Measurements from ENCODE around the gene FAM3B.

FAM3B gene

GRCh38 chr21:41390043-41390639 is 73.5 kb downstream of the FAM3B start:
- no peak for TF ChIP-seq CTCF (IDR thresholded peaks at IDR 0.05)

GRCh38 chr21:41393876-41394465 is 77.4 kb downstream of the FAM3B start:
- no peak for TF ChIP-seq CTCF (IDR thresholded peaks at IDR 0.05)

GRCh38 chr21:41396558-41397075 is 80.0 kb downstream of the FAM3B start:
- TF ChIP-seq CTCF (IDR thresholded peaks at IDR 0.05), result no peak

GRCh38 chr21:41397471-41397891 is 80.9 kb downstream of the FAM3B start:
- TF ChIP-seq CTCF (IDR thresholded peaks at IDR 0.05), result no peak

- no peak for TF ChIP-seq CTCF (IDR thresholded peaks at IDR 0.05)
Observed at GRCh38 chr21:41398251-41398650, 81.7 kb downstream of the FAM3B start.

GRCh38 chr21:41398831-41399230 is 82.2 kb downstream of the FAM3B start:
- TF ChIP-seq CTCF (IDR thresholded peaks at IDR 0.05), result no peak

GRCh38 chr21:41399246-41399800 is 82.7 kb downstream of the FAM3B start:
- TF ChIP-seq CTCF (IDR thresholded peaks at IDR 0.05), result no peak

Data from LNCAP (cell line).